HepG2 (cell line): ENCODE results near the gene PTGIS. TPM values are rescaled to one million over a fixed set of nuclear protein-coding genes. Genes with fewer than 3 reads are reported as not detected.

ENCODE experiments used
- ASH2L ChIP-seq: fragments of 300-600, 200-600 bp; sonication (generic); IDR thresholded peaks from 2 replicates; pipeline ENCODE4 v1.7.0; 2017; ENCODE audit warnings: low read depth, mild to moderate bottlenecking, moderate library complexity, mixed read lengths, low read length; ENCODE audit not compliant: insufficient read length
- CENPX ChIP-seq: sonication (generic); formaldehyde crosslinking; IDR thresholded peaks from 2 replicates; pipeline ENCODE4 v1.9.0; 2021; ENCODE audit warnings: mild to moderate bottlenecking, missing genetic modification reagents, moderate library complexity
- CTCF ChIP-seq: sonication (generic); formaldehyde crosslinking; IDR thresholded peaks from 2 replicates; pipeline ENCODE4 v1.5.0; 2020; ENCODE audit warnings: mild to moderate bottlenecking, missing genetic modification reagents, moderate library complexity
- DMAP1 ChIP-seq: IDR thresholded peaks from 2 replicates; pipeline ENCODE4 v1.6.1; 2016
- HMG20A ChIP-seq: IDR thresholded peaks from 2 replicates; pipeline ENCODE4 v1.6.1; 2016; ENCODE audit warnings: borderline replicate concordance
- HNF4A ChIP-seq: sonication (generic); formaldehyde crosslinking; IDR thresholded peaks from 2 replicates; pipeline ENCODE4 v1.4.0; 2020; ENCODE audit warnings: missing genetic modification reagents
- IKZF4 ChIP-seq: sonication (generic); formaldehyde crosslinking; IDR thresholded peaks from 2 replicates; pipeline ENCODE4 v1.5.1; 2020; ENCODE audit warnings: borderline replicate concordance, mild to moderate bottlenecking, low read depth, missing genetic modification reagents; ENCODE audit errors: not compliant biosample characterization
- MEF2D ChIP-seq: sonication (generic); formaldehyde crosslinking; IDR thresholded peaks from 2 replicates; pipeline ENCODE4 v1.5.1; 2020; ENCODE audit warnings: mild to moderate bottlenecking, missing genetic modification reagents
- NFIC ChIP-seq: IDR thresholded peaks from 2 replicates; pipeline ENCODE4 v1.6.1; 2012; ENCODE audit warnings: mild to moderate bottlenecking, low read length, inconsistent platforms
- PRDM10 ChIP-seq: sonication (generic); formaldehyde crosslinking; IDR thresholded peaks from 2 replicates; pipeline ENCODE4 v1.4.0; 2020; ENCODE audit warnings: low read depth, missing genetic modification reagents
- SKI ChIP-seq: fragments of 450-650 bp; IDR thresholded peaks from one replicate; pipeline ENCODE4 v1.6.1; 2018; ENCODE audit warnings: mild to moderate bottlenecking; ENCODE audit not compliant: partially characterized antibody
- SRY ChIP-seq: sonication (generic); formaldehyde crosslinking; IDR thresholded peaks from 2 replicates; pipeline ENCODE4 v1.8.0; 2022; ENCODE audit warnings: mild to moderate bottlenecking, missing genetic modification reagents
- ZBTB26 ChIP-seq: IDR thresholded peaks from 2 replicates; pipeline ENCODE4 v1.6.1; 2016; ENCODE audit warnings: missing compliant biosample characterization, missing genetic modification reagents, borderline replicate concordance
- ZFP37 ChIP-seq: sonication (generic); formaldehyde crosslinking; IDR thresholded peaks from 2 replicates; pipeline ENCODE4 v1.4.0; 2020; ENCODE audit warnings: missing genetic modification reagents, borderline replicate concordance
- ZFP82 ChIP-seq: sonication (generic); formaldehyde crosslinking; IDR thresholded peaks from 2 replicates; pipeline ENCODE4 v1.5.1; 2020; ENCODE audit warnings: mild to moderate bottlenecking, missing genetic modification reagents, borderline replicate concordance
- ZGPAT ChIP-seq: IDR thresholded peaks from 2 replicates; pipeline ENCODE4 v1.6.1; 2016; ENCODE audit warnings: mild to moderate bottlenecking
- ZNF317 ChIP-seq: sonication (generic); formaldehyde crosslinking; IDR thresholded peaks from 2 replicates; pipeline ENCODE4 v1.5.0; 2020; ENCODE audit warnings: mild to moderate bottlenecking, missing genetic modification reagents
- ZNF333 ChIP-seq: sonication (generic); formaldehyde crosslinking; IDR thresholded peaks from 2 replicates; pipeline ENCODE4 v1.4.0; 2020; ENCODE audit warnings: mild to moderate bottlenecking, missing genetic modification reagents, borderline replicate concordance
- ZNF607 ChIP-seq: sonication (generic); formaldehyde crosslinking; IDR thresholded peaks from 2 replicates; pipeline ENCODE4 v1.5.1; 2020; ENCODE audit warnings: missing genetic modification reagents, mild to moderate bottlenecking, borderline replicate concordance
- ZNF839 ChIP-seq: sonication (generic); formaldehyde crosslinking; IDR thresholded peaks from 2 replicates; pipeline ENCODE4 v1.4.0; 2020; ENCODE audit warnings: missing genetic modification reagents, mild to moderate bottlenecking, borderline replicate concordance
- ZNF878 ChIP-seq: sonication (generic); formaldehyde crosslinking; IDR thresholded peaks from 2 replicates; pipeline ENCODE4 v1.8.1; 2023; ENCODE audit warnings: mild to moderate bottlenecking, missing genetic modification reagents, moderate library complexity
- polyA plus RNA-seq, 8 experiments: library from polyadenylated mRNA; depleted of rRNA in 3 of 8; stranded (reverse) in 7 of 8; unstranded in 1 of 8; fragments of >200 nt; fragmentation: Illumina TruSeq in 4 of 8; extraction: Trizol in 4 of 8; gene quantifications; 2 replicates each; pipeline versions ENCODE4 v1.2.1 to v1.2.3, GENCODE V29; 2011 to 2016; ENCODE audit warnings: low read depth in 4 of 8, missing spikeins in 1 of 8, mixed read lengths in 1 of 8; ENCODE audit not compliant: insufficient read depth in 1 of 8
- total RNA-seq, 5 experiments: library from RNA; depleted of rRNA; stranded (reverse); fragments of >200 nt; fragmentation: Illumina TruSeq; extraction: Trizol; gene quantifications; 2 replicates each; pipeline ENCODE4 v1.2.3, GENCODE V29; 2016; ENCODE audit warnings: low read depth in 1 of 5

The PTGIS gene
- total and polyA plus RNA-seq, 2 of the 13 experiments (the other 11 are each of a cell fraction or from before 2014, with no cell fraction given) = not detected

- peak; percentile 100 for TF ChIP-seq CTCF
- TF ChIP-seq MEF2D (CRISPR knock-in tag) = peak; percentile 58; the same call in 1 of the 2 replicates
- peak; percentile 71 for TF ChIP-seq IKZF4 (CRISPR knock-in tag)
- no peak for TF ChIP-seq CENPX
- TF ChIP-seq ZGPAT (CRISPR knock-in tag) = peak; percentile 85; the same call in 1 of the 2 replicates
- TF ChIP-seq ZNF333 (CRISPR knock-in tag) = peak; percentile 97
- peak; percentile 84; the same call in 1 of the 2 replicates for TF ChIP-seq ZFP37 (CRISPR knock-in tag)
- TF ChIP-seq HNF4A = peak; percentile 64
- TF ChIP-seq ASH2L = no peak
- no peak for TF ChIP-seq NFIC
- peak; percentile 89; the same call in 1 of the 2 replicates for TF ChIP-seq ZNF317 (CRISPR knock-in tag)
- peak; percentile 45; the same call in 1 of the 2 replicates for TF ChIP-seq ZFP82 (CRISPR knock-in tag)
- no peak; the same call in 1 of the 2 replicates for TF ChIP-seq ZNF839 (CRISPR knock-in tag)
- peak; percentile 94 for TF ChIP-seq ZNF607
- TF ChIP-seq PRDM10 (CRISPR knock-in tag) = peak; percentile 59; the same call in 1 of the 2 replicates
- TF ChIP-seq SKI = no peak
- TF ChIP-seq DMAP1 (CRISPR knock-in tag) = peak; percentile 59; the same call in 1 of the 2 replicates
- TF ChIP-seq ZBTB26 (CRISPR knock-in tag) = peak; percentile 74; the same call in 1 of the 2 replicates
- TF ChIP-seq ZNF878 = no peak
- no peak for TF ChIP-seq SRY (CRISPR knock-in tag)
- TF ChIP-seq HMG20A (CRISPR knock-in tag) = no peak; the same call in 1 of the 2 replicates
These were observed 43.0 kb upstream of the PTGIS start (continued) for GRCh38 chr20:49610691-49611538.
